MCF 10A (cell line): Measurements from ENCODE around the gene FOXA3. TPM values are rescaled to one million over a fixed set of nuclear protein-coding genes. Genes with fewer than 3 reads are reported as not detected.

Experiments
- BruUV-seq: library from RNA; stranded (reverse); fragments of 400-500 nt; replicated peaks from 2 replicates; lab custom pipeline; 2021; lab: Mats Ljungman, UMichigan
- CTCF ChIA-PET: fragments of 300-600 bp; sonication (Branson Sonifier 250); formaldehyde crosslinking; extraction: SDS; loops from one replicate; lab custom pipeline; 2021; ENCODE audit warnings: antibody characterized with exemption, inconsistent platforms; lab: Yijun Ruan, JAX
- POLR2A ChIA-PET: fragments of 300-600, 350-650 bp; sonication (Branson Sonifier 250); formaldehyde crosslinking; extraction: SDS; loops from one replicate; lab custom pipeline; 2020; ENCODE audit warnings: antibody characterized with exemption, inconsistent platforms; lab: Yijun Ruan, JAX
- DNase-seq: peaks from one replicate; pipeline ENCODE4 v3.0.0-alpha.2; 2018; ENCODE audit not compliant: unreplicated experiment
- H3K27ac Mint-ChIP-seq: one replicate; pipeline ENCODE4 v1.8.0; 2022; ENCODE audit warnings: mild to moderate bottlenecking, low read depth, mixed read lengths; ENCODE audit not compliant: unreplicated experiment
- H3K27me3 Mint-ChIP-seq: one replicate; pipeline ENCODE4 v1.8.0; 2022; ENCODE audit warnings: mixed read lengths; ENCODE audit not compliant: insufficient read depth, unreplicated experiment
- H3K36me3 Mint-ChIP-seq: one replicate; pipeline ENCODE4 v1.8.0; 2022; ENCODE audit warnings: mild to moderate bottlenecking, moderate library complexity, mixed read lengths; ENCODE audit not compliant: insufficient read depth, unreplicated experiment
- H3K4me1 Mint-ChIP-seq: one replicate; pipeline ENCODE4 v1.8.0; 2022; ENCODE audit warnings: mixed read lengths; ENCODE audit not compliant: insufficient read depth, unreplicated experiment
- H3K4me3 Mint-ChIP-seq: one replicate; pipeline ENCODE4 v1.8.0; 2022; ENCODE audit warnings: mild to moderate bottlenecking, moderate library complexity, mixed read lengths; ENCODE audit not compliant: unreplicated experiment
- H3K9me3 Mint-ChIP-seq: one replicate; pipeline ENCODE4 v1.8.0; 2022; ENCODE audit warnings: mixed read lengths; ENCODE audit not compliant: unreplicated experiment
- CTCF ChIP-seq: fragments of 200-600 bp; IDR thresholded peaks from one replicate; pipeline ENCODE4 v1.8.0; 2022; ENCODE audit warnings: antibody characterized with exemption, mild to moderate bottlenecking; ENCODE audit not compliant: unreplicated experiment
- intact Hi-C: fragments of 100-400 bp; cut with micrococcal nuclease; formaldehyde crosslinking; loops from 2 replicates; pipeline ENCODE4 v1.14.1; 2022
- total RNA-seq: library from RNA; stranded (reverse); gene quantifications from 2 replicates; pipeline ENCODE4 v1.2.3, GENCODE V29; 2022

The FOXA3 gene
- total RNA-seq, 1 experiment from 2014 or later, result not detected

GRCh38 chr19:45819769-45820168, 44.4 kb upstream of the FOXA3 start:
- Mint-ChIP-seq H3K27me3 (no peaks in the 10 kb centered on the region), H3K36me3 (peaks cover 43% of the 10 kb centered on the region), H3K9me3 (no peaks in the 10 kb centered on the region), H3K4me3 (no peak overlapping the region), H3K4me1 (peaks cover 8% of the 10 kb centered on the region), H3K27ac (no peak overlapping the region)
- no peak for TF ChIP-seq CTCF
- DNase-seq, result no peak
- POLR2A ChIA-PET, result no interaction called here
- CTCF ChIA-PET, result interaction anchor here (0.6 to 1.0 kb wide), 2 partner anchors 38 to 65 kb away, joined by 3 read pairs; no protein-coding TSS in a partner anchor
- intact Hi-C loops, result loop anchor here (5.0 kb wide), 1 partner anchor 248 kb away; no protein-coding TSS in a partner anchor
- BruUV-seq, result no TSS peak

DNA sequence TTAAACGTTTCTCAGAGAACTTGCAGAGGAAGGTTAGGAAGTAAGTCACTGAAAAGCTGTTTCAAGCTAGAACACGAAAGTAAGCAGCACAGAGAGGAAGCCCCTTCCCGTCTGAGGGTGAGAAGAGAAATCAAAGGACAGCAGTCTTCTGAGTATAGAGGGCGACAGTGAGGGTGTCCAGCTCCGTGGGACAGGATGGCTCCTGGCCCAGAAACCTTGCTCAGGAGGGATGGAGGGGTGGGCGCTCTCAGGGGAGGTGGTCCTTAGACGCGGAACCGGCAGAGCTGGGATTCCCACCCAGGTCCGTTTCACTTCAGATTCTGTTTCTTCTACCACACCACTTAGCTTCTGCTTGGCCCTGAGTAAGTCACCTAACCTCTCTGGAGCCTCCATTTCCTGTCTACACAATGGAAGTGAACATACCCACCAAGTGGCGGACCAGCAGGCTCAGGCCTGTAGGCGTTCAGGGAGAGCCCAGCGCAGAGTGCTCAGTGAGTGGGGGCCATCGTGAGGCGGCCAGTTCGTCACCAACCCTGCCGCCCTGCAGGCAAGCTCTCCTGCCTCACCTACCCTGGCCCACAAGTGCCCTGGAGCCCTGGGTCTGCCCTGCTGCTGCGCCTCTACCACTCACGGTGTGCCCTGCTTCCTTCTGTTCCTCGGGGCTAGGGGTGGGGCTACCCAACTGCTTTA, 43.6 kb upstream of the FOXA3 start:
- ChIA-PET POLR2A (no interaction called here), CTCF (interaction anchor here (0.6 kb wide), 1 partner anchor 62 kb away, joined by 3 read pairs; no protein-coding TSS in a partner anchor)
- TF ChIP-seq CTCF, result no peak
- no peak for DNase-seq
- Mint-ChIP-seq H3K27me3 (no peaks in the 10 kb centered on the region), H3K27ac (no peak overlapping the region), H3K9me3 (no peaks in the 10 kb centered on the region), H3K36me3 (peaks cover 42% of the 10 kb centered on the region), H3K4me3 (no peak overlapping the region), H3K4me1 (peaks cover 12% of the 10 kb centered on the region)
- BruUV-seq, result no TSS peak
- intact Hi-C loops, result no loop called here

GRCh38 chr19:45821103-45821521, 43.0 kb upstream of the FOXA3 start:
- ChIA-PET POLR2A (no interaction called here), CTCF (interaction anchor here (0.6 kb wide), 1 partner anchor 62 kb away, joined by 3 read pairs; no protein-coding TSS in a partner anchor)
- H3K4me1 Mint-ChIP-seq, result peaks cover 15% of the 10 kb centered on the region
- H3K9me3 Mint-ChIP-seq, result no peaks in the 10 kb centered on the region
- no peaks in the 10 kb centered on the region for H3K27me3 Mint-ChIP-seq
- DNase-seq, result no peak
- no peak overlapping the region for H3K4me3 Mint-ChIP-seq
- BruUV-seq, result no TSS peak
- H3K27ac Mint-ChIP-seq, result no peak overlapping the region
- intact Hi-C loops, result no loop called here
- no peak for TF ChIP-seq CTCF
- H3K36me3 Mint-ChIP-seq, result peaks cover 42% of the 10 kb centered on the region

DNA sequence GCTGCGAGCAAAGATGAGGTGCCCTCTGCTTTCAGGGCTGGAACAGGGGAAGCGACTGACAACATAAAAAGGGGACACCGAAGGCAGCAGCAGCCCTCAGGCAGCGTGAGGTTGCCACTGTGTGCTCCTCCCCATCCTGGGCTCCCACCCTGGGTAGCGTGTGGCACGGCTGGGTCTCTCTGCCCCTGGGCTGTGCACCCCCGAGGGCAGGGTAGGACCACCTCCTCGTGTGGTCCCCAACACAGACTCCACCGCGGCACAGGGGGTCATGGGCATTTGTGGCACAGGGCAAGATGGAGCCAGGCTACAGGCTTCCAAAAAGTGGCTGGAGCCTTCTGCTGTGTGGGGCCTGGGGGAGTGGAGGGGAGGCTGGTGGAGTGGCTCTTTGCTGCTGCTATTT, 42.6 kb upstream of the FOXA3 start:
- Mint-ChIP-seq H3K27ac (no peak overlapping the region), H3K4me1 (peaks cover 15% of the 10 kb centered on the region), H3K9me3 (no peaks in the 10 kb centered on the region), H3K36me3 (peaks cover 44% of the 10 kb centered on the region), H3K4me3 (no peak overlapping the region), H3K27me3 (no peaks in the 10 kb centered on the region)
- TF ChIP-seq CTCF, result no peak
- no TSS peak for BruUV-seq
- no peak for DNase-seq
- intact Hi-C loops, result no loop called here
- ChIA-PET POLR2A (no interaction called here), CTCF (interaction anchor here (0.7 kb wide), 1 partner anchor 20 kb away, joined by 4 read pairs; no protein-coding TSS in a partner anchor)
